HG03066 (cell line): ENCODE data around the gene CENPC.
A peak's percentile ranks its signal among the peaks of the same experiment; 100 is the strongest.
"Not testable (repeated sequence)": the region's sequence is repeated elsewhere in the genome, so short reads cannot be mapped to it uniquely, and the experiment has no call there.

Experiments used
- ATAC-seq: cut with Tn5 transposase; IDR thresholded peaks from one replicate; pipeline ENCODE4 v1.9.1; 2021; ENCODE audit warnings: low read depth; ENCODE audit not compliant: unreplicated experiment

CENPC gene

GRCh38 chr4:67552146-67552792, 7.0 kb upstream of the CENPC start:
- ATAC-seq, result not testable (repeated sequence)

- peak; percentile 38 for ATAC-seq
Observed at GRCh38 chr4:67550857-67551256, 5.6 kb upstream of the CENPC start.

- peak; percentile 39 for ATAC-seq
Observed at GRCh38 chr4:67550451-67550850, 5.1 kb upstream of the CENPC start.

- peak; percentile 20 for ATAC-seq
Observed at GRCh38 chr4:67549123-67549522, 3.8 kb upstream of the CENPC start.

- no peak for ATAC-seq
Observed at GRCh38 chr4:67546971-67547370, 1.7 kb upstream of the CENPC start.

- ATAC-seq, result no peak
Observed at GRCh38 chr4:67546004-67546356, 677 bp upstream of the CENPC start.

GRCh38 chr4:67542076-67542475, 3.2 kb downstream of the CENPC start:
- ATAC-seq, result no peak

- no peak for ATAC-seq
Observed at GRCh38 chr4:67539830-67540229, 5.5 kb downstream of the CENPC start.

GRCh38 chr4:67535280-67535840, 9.9 kb downstream of the CENPC start:
- no peak for ATAC-seq

GRCh38 chr4:67533112-67533511, 12.2 kb downstream of the CENPC start:
- no peak for ATAC-seq

GRCh38 chr4:67532397-67532796, 12.9 kb downstream of the CENPC start:
- ATAC-seq, result not testable (repeated sequence)

- no peak for ATAC-seq
Observed at GRCh38 chr4:67531379-67531962, 13.8 kb downstream of the CENPC start.

- ATAC-seq, result not testable (repeated sequence)
Observed at GRCh38 chr4:67524140-67524539, 21.2 kb downstream of the CENPC start.

- no peak for ATAC-seq
Observed at GRCh38 chr4:67522851-67523671, 22.2 kb downstream of the CENPC start.

GRCh38 chr4:67522230-67522629, 23.1 kb downstream of the CENPC start:
- no peak for ATAC-seq

- no peak for ATAC-seq
Observed at GRCh38 chr4:67521506-67521905, 23.8 kb downstream of the CENPC start.

- no peak for ATAC-seq
Observed at GRCh38 chr4:67520141-67520540, 25.2 kb downstream of the CENPC start.

GRCh38 chr4:67512501-67512900, 32.8 kb downstream of the CENPC start:
- no peak for ATAC-seq

- no peak for ATAC-seq
Observed at GRCh38 chr4:67500373-67500772, 44.9 kb downstream of the CENPC start.

GRCh38 chr4:67499799-67500198, 45.5 kb downstream of the CENPC start:
- no peak for ATAC-seq

- no peak for ATAC-seq
Observed at GRCh38 chr4:67483868-67484602, 61.3 kb downstream of the CENPC start.
